ENCODE measurements around the gene CST3. TPM values are rescaled to one million over a fixed set of nuclear protein-coding genes. Genes with fewer than 3 reads are reported as not detected.

CST3 gene
- total and polyA plus RNA-seq, 10 of the 15 experiments (the other 5 are each of a cell fraction or from before 2014, with no cell fraction given), result 11.8 to 127 (median 57.8) TPM

- POLR2A ChIA-PET, result no interaction called here
- intact Hi-C loops (cut with micrococcal nuclease; ENCODE audit: unreplicated experiment) (loop anchor here (10.0 kb wide), 1 partner anchor 915 kb away; no protein-coding TSS in a partner anchor), in situ Hi-C loops (cut with MboI) (loop anchor here (5.0 kb wide), 1 partner anchor 172 kb away; the partner anchor contains the start of gene CSTL1)
- no peak for DNase-seq (ENCODE audit: low read depth, low spot score)
- TF ChIP-seq ESRRA (IDR thresholded peaks at IDR 0.05; ENCODE audit: low read length), result no peak
- Histone ChIP-seq H2AFZ (ENCODE audit: control insufficient read depth, low read depth, low read length) (no peak overlapping the region), H3K4me2 (ENCODE audit: control insufficient read depth, insufficient read depth) (no peak overlapping the region), H3K4me3 (no peak overlapping the region), H3K9ac (ENCODE audit: control insufficient read depth, insufficient read depth, low read length) (no peak overlapping the region), H3K79me2 (ENCODE audit: control insufficient read depth, insufficient read depth, low read length) (no peaks in the 10 kb centered on the region), H4K20me1 (ENCODE audit: control insufficient read depth, insufficient read depth) (no peaks in the 10 kb centered on the region), H3K9me3 (replicated peaks; ENCODE audit: control insufficient read depth, insufficient read depth, low read length) (no peaks in the 10 kb centered on the region), H3K4me1 (ENCODE audit: control insufficient read depth, insufficient read depth, low read length) (no peaks in the 10 kb centered on the region), H3K36me3 (ENCODE audit: control insufficient read depth in 2 of 2, insufficient read depth in 2 of 2, low read length in 1 of 2) (no peaks in the 10 kb centered on the region), H3K27ac (ENCODE audit: control insufficient read depth, insufficient read depth) (no peak overlapping the region), H3K27me3 (replicated peaks in 1 of 2; ENCODE audit: control insufficient read depth in 2 of 2, insufficient read depth in 2 of 2, low read length in 1 of 2) (no peaks in the 10 kb centered on the region)
- RAD21 ChIA-PET (ENCODE audit: unreplicated experiment), result interaction anchor here (1.1 to 1.3 kb wide), 2 partner anchors 168 to 268 kb away, joined by 3 to 4 read pairs; no protein-coding TSS in a partner anchor
- no TSS peak for BruUV-seq (replicated peaks)
- no peak for FAIRE-seq
- SMC1A ChIA-PET (ENCODE audit: uncharacterized antibody, unreplicated experiment), result no interaction called here
- CTCF ChIA-PET, result interaction anchor here (1.2 to 4.1 kb wide), 2 partner anchors 10 to 167 kb away, joined by 3 to 44 read pairs; no protein-coding TSS in a partner anchor
- ATAC-seq, result no peak
- 36% methylated on average over 5 of the region's 5 CpGs for WGBS (ENCODE audit: insufficient coverage, insufficient replicate concordance, low lambda C conversion rate, missing lambda C conversion rate)
Measured at GRCh38 chr20:23609486-23610109, 28.2 kb downstream of the CST3 start.

DNA sequence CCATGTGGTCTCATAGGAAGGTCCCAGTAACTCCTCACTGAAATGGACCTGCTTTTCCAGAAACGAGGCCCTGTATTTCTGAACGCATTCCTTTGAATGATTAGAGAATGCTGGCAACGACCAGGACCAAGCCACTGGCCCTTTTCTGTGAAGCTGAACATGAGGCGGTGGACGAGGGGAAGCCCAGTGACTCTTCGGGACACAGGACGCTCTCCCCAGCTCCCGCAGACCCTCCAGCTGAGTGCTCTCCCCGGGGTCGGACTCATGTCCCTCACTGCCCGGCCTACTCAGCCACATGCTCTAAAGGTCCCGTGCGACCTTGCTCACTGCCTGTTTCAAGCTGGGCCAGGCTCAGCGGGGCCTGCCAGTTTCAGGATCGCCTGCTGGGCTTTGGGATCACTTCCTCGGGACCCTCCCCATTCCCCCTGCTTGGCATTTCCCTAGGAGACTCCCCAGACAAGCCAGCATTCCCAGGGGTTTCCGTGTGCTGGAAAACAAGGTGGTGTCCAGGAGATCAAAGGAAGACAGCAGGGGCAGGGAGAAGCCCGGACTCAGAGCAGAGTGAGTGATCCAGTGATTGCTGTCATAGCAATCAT, 29.4 kb downstream of the CST3 start:
- no peaks in the 10 kb centered on the region for H3K27me3 ChIP-seq (replicated peaks in 1 of 2; ENCODE audit: control insufficient read depth in 2 of 2, insufficient read depth in 2 of 2, low read length in 1 of 2)
- H3K4me3 ChIP-seq, result no peak overlapping the region
- H4K20me1 ChIP-seq (ENCODE audit: control insufficient read depth, insufficient read depth), result no peaks in the 10 kb centered on the region
- in situ Hi-C loops (cut with MboI) (loop anchor here (5.0 kb wide), 1 partner anchor 171 kb away; the partner anchor contains the start of gene CSTL1), intact Hi-C loops (cut with micrococcal nuclease; ENCODE audit: unreplicated experiment) (loop anchor here (10.0 kb wide), 1 partner anchor 914 kb away; no protein-coding TSS in a partner anchor)
- no peak for DNase-seq (ENCODE audit: low read depth, low spot score)
- H3K27ac ChIP-seq (ENCODE audit: control insufficient read depth, insufficient read depth), result no peak overlapping the region
- ChIA-PET POLR2A (no interaction called here), RAD21 (ENCODE audit: unreplicated experiment) (interaction anchor here (1.3 to 2.3 kb wide), 3 partner anchors 165 to 267 kb away, joined by 4 to 11 read pairs (median 6); no protein-coding TSS in a partner anchor), SMC1A (ENCODE audit: uncharacterized antibody, unreplicated experiment) (interaction anchor here (1.6 kb wide), 1 partner anchor 167 kb away, joined by 6 read pairs; no protein-coding TSS in a partner anchor), CTCF (interaction anchor here (0.5 to 4.1 kb wide), 2 partner anchors 33 to 165 kb away, joined by 3 to 44 read pairs; no protein-coding TSS in a partner anchor)
- WGBS (ENCODE audit: insufficient coverage, insufficient replicate concordance, low lambda C conversion rate, missing lambda C conversion rate), result 30% methylated on average over 18 of the region's 18 CpGs
- no peaks in the 10 kb centered on the region for H3K79me2 ChIP-seq (ENCODE audit: control insufficient read depth, insufficient read depth, low read length)
- no peak for FAIRE-seq
- no peaks in the 10 kb centered on the region for H3K9me3 ChIP-seq (replicated peaks; ENCODE audit: control insufficient read depth, insufficient read depth, low read length)
- ATAC-seq, result no peak
- H3K36me3 ChIP-seq (ENCODE audit: control insufficient read depth in 2 of 2, insufficient read depth in 2 of 2, low read length in 1 of 2), result no peaks in the 10 kb centered on the region
- no peaks in the 10 kb centered on the region for H3K4me1 ChIP-seq (ENCODE audit: control insufficient read depth, insufficient read depth, low read length)
- H3K9ac ChIP-seq (ENCODE audit: control insufficient read depth, insufficient read depth, low read length), result no peak overlapping the region
- H3K4me2 ChIP-seq (ENCODE audit: control insufficient read depth, insufficient read depth), result no peak overlapping the region
- no peak overlapping the region for H2AFZ ChIP-seq (ENCODE audit: control insufficient read depth, low read depth, low read length)
- no TSS peak for BruUV-seq (replicated peaks)
- no peak for TF ChIP-seq E4F1 (IDR thresholded peaks at IDR 0.05; ENCODE audit: borderline replicate concordance, partially characterized antibody)
- TF ChIP-seq ESRRA (IDR thresholded peaks at IDR 0.05; ENCODE audit: low read length), result no peak
- no peak for TF ChIP-seq PBX3 (IDR thresholded peaks at IDR 0.05; ENCODE audit: insufficient replicate concordance, low read depth, low read length)
- no peak for TF ChIP-seq STAT1 (conservative IDR thresholded peaks at IDR 0.05)
- TF ChIP-seq HCFC1 (IDR thresholded peaks at IDR 0.05; ENCODE audit: low read length), result no peak
- no peak for TF ChIP-seq PML (IDR thresholded peaks at IDR 0.05; ENCODE audit: low read length)
- TF ChIP-seq, protein P1, sequence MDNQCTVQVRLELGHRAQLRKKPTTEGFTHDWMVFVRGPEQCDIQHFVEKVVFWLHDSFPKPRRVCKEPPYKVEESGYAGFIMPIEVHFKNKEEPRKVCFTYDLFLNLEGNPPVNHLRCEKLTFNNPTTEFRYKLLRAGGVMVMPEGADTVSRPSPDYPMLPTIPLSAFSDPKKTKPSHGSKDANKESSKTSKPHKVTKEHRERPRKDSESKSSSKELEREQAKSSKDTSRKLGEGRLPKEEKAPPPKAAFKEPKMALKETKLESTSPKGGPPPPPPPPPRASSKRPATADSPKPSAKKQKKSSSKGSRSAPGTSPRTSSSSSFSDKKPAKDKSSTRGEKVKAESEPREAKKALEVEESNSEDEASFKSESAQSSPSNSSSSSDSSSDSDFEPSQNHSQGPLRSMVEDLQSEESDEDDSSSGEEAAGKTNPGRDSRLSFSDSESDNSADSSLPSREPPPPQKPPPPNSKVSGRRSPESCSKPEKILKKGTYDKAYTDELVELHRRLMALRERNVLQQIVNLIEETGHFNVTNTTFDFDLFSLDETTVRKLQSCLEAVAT (IDR thresholded peaks at IDR 0.05), result no peak
- TF ChIP-seq NFIC (IDR thresholded peaks at IDR 0.05; ENCODE audit: low read depth, low read length), result no peak
- no peak for TF ChIP-seq NR2C1 (IDR thresholded peaks at IDR 0.05)
- TF ChIP-seq LARP7 (IDR thresholded peaks at IDR 0.05), result no peak

All from GM12878 (cell line).